GM18858 (cell line): Measurements from ENCODE around the gene WNK3.
"Not testable (repeated sequence)": the region's sequence is repeated elsewhere in the genome, so short reads cannot be mapped to it uniquely, and the experiment has no call there.

Experiments used
- ATAC-seq: cut with Tn5 transposase; IDR thresholded peaks from one replicate; pipeline ENCODE4 v1.9.1; 2021; ENCODE audit not compliant: unreplicated experiment

WNK3 gene

DNA sequence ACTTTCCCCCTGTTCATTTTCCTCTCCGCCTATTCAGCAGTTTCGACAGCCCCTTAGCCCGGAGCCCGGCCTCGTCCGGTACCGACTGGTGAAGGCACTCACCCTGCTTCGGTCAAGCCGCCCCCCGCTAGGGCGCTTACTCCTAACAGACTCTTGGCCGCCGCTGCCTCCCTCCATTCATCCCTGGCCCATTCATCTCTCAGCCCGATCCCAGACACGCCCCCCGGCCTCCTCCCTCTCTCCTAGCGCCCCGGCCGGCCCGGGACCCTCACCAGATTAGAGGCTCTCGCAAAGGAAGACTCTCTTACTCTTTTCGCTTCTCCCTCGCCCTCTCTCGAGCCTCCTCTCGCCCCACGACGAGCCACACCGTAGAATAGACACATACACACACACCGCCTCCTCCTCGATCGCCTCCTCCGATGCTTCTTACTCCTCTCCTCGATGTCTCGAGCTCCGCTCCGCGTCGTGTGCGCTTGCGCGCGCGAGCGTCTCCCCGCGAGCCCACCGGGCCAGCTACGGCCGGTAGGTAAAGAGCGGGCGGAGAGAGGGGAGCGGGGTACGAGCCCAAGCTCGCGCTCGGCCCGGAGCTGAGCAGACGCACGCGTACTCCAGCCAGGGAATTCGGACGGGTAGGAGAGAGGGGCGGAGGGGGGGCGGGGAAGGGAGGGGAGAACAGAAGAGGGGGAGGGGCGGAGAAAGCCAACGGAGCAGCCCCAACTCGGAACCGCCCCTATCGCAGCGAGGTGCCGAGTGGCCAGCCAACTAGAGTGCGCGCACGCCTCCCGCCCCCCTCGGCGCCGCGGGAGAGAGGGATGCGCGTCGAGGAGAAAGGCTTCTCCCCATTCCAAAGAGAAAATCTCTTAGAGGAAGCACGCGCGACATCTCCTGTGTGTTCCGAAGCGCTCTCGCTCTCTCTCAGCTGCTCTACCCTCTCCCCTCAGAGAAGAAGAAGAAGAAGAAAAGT lies at the start of gene WNK3:
TSS of gene WNK3 (minus strand) at position 633 of the 964 bp plus-strand sequence.
- no peak for ATAC-seq

DNA sequence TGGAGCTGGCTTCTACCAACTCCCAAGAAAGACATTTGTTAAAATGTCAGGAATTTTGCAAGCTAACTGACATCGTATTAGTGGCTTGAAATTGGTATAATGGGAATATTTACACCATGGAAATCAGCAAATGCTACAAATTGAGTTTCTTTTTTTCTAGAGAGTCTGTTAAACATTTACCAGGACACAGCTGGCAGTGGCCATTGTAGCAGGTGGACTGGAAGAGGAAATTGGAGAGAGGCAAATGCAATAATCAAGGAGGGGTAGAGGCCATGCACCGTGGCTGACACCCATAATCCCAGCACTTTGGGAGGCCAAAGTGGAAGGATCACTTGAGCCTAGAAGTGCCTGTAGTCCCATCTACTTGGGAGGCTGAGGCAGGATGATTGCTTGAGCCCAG lies 49.4 kb upstream of the WNK3 start:
- no peak for ATAC-seq

DNA sequence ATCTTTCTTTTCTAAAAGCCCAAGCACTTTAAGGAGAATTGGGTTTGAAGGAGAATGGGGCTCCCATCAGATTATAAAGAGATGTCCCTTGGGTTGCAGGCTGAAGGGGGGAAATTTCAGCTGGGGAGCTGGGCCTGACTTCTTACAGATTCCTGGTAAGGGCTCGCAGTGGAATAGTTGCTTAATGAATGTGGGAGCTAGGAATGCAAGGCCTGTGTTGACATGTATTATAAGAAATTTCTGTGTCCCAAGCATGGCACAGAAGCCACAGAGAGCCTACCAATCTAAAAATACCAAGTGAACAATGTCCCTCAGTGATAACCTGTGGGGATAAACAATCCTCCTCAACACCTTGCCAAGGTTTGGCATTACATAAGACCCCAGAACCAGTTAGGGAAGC lies 39.3 kb upstream of the WNK3 start:
- ATAC-seq = no peak

DNA sequence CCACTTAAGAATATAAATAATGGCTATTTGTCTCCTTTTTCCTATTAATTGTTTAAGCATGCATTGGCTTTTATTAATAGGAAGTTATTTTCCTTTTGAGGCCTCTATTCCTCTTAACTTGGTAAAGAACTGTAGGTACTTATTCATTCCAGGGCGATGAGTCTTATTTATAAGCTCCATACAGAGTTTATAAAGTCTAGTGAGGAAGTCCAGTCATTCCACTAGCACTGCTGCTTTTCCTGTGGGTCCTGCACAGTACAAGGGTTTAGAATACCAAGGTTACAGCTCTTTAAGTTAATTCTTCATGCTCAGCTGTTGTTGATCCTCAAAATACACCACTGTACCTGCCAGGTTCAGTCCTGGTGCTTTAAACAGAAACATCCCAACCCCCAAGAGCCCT lies 28.5 kb upstream of the WNK3 start:
- no peak for ATAC-seq

DNA sequence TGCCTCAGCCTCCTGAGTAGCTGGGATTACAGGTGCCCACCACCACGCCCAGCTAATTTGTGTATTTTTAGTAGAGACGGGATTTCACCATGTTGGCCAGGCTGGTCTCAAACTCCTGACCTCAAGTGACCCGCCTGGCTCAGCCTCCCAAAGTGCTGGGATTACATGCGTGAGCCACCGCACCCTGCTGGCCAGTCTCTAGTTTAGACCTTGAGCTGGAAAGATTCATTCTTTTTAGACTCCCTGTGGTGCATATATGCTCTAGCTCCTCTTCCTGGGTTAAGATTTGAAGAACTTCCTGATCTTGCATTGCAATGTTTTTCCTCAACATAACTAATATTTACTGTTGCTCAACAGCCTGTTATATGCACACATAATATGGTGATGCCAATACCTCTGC lies 26.8 kb upstream of the WNK3 start:
- not testable (repeated sequence) for ATAC-seq

DNA sequence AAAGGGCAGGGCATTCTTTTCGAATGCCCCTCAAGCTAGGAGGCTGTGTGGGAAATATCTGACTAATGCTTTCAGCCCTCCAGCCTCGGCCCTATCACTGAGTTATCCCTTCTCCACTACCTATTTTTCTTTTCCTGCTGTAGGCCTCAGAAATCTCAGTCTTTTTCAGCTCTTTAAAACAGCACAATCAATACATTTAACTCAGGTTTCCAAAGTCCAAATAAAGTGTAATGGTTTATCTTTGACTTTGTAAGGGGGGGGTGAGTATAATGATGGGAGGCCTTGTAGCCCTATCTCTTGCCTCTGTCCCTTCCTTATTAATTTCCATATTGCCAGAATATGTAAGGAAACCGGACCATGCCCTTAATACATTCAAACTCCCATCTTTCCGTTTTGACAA lies 1.6 kb upstream of the WNK3 start:
- no peak for ATAC-seq

DNA sequence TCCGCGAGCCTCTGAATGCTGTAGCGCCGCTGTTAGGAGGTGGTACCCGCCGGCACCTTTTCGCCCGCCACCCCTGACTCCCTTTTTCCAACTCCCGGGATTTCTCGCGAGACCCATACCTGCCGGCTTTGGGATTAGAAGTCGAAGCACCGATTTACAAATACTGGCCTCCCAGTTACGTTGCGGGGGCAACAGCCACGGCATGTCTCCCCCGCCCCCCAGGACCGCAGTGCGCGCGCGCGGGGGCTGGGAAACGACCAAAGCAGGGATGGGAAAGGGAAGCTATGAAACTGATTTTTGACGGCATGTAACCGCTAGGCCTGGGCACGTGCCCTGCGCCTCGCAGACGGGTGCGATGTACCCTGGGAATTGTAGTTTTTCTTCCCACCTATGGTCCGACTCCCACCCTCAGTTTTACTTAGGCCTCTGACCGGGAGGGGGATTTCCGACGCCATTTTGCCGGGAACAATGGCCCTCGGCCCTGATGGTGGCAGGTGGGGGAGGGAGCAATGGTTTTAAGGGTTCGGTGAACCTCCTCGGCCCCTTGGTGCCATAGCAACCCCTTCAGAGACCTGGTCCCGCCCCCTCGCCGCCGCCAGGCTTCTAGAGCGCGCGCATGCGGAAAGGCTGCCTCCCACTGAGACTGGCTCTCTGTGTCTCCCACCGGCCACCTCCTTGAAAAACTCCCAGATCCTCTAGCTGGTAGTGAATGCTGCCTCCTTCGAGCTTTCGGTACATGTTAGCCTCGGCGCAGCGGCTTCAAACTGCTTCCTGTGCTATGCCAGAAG lies 772 bp upstream of the WNK3 start:
- ATAC-seq = no peak

DNA sequence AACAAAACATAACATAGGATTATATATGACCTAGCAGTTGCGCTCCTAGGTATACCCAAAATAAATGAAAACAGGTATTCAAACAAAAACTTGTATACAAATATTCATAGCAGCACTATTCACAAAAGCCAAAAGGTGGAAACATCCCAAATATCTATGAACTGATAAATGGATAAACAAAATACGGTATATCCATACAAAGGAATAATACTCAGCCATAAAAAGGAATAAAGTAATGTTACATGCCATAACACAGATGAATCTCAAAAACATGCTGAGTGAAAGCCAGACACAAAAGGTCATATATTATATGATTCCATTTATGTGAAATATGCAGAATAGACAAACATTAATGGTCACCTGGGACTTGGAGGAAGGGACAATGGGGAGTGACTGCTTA lies 5.2 kb downstream of the WNK3 start:
- no peak for ATAC-seq

DNA sequence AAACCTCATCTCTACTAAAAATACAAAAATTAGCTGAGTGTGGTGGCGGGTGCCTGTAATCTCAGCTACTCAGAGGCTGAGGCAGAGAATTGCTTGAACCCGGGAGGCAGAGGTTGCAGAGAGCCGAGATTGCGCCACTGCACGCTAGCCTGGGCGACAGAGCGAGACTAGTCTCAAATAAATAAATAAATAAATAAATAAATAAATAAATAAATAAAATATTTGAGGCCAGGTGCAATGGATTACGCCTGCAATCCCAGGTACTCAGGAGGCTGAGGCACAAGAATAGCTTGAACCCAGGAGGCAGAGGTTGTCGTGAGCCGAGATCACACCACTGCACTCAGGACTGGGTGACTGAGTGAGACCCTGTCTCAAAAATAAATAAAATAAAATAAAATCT lies 20.5 kb downstream of the WNK3 start:
- ATAC-seq = not testable (repeated sequence)

DNA sequence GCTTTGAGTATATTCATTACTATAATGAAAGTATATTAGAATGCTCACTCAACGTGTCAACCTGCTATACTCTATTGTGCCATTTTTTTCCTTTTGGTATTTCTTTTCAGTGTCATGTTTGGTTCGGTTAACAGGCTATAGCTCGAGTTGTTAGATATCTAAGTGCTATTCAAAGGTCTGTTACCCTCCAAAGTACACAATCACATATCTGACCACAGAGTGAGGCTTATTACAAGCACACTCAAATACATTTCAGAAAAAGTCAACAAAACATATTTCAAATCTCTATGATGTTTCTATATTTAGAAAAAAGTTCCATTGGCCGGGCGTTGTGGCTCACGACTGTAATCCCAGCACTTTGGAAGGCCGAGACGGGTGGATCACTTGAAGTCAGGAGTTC lies 32.8 kb downstream of the WNK3 start:
- no peak for ATAC-seq

DNA sequence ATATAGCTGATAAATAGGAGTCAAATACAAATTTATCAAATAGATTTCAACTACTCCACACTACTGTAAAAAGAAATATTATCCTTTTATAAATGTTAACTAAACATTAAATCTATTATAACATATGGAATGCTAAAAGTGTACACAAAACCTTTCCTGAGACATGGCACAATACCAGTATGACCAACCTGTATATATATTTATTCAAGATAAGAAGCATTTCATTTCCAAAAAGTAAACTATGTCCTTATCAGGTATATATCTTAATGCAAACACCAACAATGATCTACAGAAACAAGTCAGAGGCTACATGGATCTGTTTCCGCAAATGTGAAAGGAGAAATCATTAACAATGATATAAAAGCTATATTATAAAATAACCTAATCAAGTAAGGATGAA lies 37.8 kb downstream of the WNK3 start:
- ATAC-seq = no peak

DNA sequence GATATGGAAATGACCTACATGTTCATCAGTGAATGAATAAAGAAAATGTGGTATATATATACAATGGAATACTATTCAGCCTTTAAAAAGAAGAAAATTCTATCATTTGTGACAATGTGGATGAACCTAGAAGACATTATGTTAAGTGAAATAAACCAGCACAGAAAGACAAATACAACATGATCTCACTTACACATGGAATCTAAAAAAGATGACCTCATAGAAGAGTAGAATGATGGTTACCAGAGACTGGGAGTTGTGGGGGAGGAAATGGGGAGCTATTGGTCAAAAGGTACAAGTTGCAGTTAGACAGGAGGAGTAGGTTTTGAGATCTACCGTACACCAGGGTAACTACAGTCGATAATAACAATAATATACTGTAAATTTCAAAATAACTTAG lies 51.5 kb downstream of the WNK3 start:
- ATAC-seq = no peak

DNA sequence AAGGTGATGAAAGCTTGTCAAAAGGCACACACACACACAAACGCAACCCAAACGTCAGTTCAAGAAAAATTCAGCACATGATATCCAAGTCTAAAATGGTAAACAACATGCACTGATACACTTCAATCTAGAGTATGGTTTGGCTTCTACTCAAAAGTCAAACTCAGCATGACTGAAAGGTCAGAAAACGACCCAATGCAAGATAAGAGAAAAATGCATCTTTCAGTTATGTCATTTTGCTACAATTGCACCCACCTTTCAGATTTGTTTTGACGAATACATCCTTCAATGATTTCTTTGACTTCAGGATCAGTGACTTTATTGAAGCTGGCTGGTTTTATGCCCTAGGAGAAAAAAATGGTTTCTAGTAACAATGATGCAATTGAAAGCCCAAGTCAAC lies 56.3 kb downstream of the WNK3 start:
- ATAC-seq = no peak

DNA sequence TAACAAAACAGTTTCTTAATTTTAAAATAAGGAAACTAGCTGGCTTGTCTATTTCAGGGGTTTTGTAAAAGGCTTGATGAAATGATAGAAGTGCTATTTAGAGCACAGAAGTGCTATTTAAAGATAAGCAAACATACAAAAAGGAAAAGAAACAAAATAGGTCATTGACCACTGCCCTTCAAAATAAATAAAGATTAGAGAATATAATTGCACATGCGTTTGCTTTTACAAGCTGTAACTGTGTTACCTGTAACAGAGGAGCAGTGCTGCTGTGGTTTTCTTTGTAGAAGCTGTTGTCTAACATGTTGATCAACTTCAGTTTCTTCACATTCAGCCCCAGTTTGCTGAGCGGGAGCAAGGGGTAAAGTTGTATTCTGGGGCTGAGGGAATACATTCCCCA lies 63.5 kb downstream of the WNK3 start:
- no peak for ATAC-seq

DNA sequence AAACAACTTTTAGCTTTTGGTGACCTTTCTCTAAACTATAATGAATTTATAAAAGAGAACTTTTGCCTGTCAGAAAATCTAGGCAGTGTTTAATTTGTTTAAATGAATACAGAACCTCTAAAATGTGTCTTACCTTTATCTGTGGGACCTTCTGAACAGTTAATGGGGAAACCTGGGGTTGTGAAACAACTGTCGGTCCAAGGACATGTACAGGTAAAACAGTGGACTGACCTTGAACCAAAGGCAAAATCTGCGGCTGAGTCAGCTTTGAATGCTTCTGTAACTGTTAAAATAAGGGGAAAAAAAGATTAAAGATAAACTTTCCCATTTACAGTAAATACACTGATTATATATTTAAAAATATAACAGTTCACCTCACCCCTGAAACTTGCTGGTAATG lies 65.1 kb downstream of the WNK3 start:
- ATAC-seq = no peak

DNA sequence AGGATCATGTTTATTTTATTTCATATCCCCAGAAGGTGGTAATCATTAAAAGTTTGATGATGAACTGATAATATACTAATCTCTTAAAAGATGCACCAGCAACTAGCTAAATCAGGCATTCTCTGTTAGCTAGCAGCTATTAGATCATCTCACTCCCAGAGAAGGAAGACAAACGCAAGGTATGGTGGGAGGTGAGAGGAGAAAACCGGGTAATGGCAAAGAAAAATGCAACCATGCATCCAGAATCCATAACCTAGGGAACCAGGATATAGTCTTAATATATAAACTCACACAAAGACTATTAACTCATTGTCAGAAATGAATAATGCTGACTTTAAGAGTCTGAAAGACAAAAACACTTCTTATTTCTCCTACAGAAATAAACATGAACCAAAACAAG lies 66.1 kb downstream of the WNK3 start:
- ATAC-seq = no peak

DNA sequence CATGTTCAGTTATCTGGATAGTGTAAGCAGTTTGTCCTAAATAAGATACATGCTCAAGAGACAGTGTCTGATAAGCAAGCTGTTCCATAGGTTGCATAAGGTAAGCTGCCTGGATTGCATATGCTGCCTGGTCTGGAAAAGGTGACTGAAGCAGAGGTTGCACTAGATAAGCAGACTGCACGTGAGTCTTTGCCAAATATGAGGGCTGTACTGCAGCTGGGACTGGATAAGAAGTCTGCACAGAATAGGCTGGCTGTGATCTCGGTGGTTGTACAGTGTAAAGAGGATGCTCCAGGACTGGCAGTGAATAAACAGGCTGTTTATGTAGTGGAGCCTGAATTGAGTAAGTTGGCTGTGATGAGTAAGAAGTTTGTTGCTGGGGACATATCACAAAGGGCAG lies 68.9 kb downstream of the WNK3 start:
- ATAC-seq = no peak

DNA sequence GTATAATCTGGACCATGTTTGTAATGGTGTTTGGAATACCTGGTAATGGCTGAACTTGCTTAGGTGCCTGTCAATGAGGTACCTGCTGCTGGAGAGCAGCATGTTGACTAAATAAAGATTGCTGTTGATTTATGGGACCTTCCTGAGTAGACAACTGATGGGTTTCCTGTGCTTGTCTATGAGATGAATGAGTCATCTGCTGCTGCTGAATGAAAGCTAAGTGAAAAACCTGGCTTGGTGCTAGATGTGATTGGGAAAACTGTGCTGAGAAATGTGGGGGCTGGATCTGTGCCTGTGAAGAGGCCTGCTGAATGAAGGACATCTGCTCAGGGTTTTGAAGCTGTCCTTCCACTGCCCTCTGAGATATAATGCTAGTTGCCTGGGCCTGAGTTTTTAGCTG lies 69.6 kb downstream of the WNK3 start:
- ATAC-seq = no peak

DNA sequence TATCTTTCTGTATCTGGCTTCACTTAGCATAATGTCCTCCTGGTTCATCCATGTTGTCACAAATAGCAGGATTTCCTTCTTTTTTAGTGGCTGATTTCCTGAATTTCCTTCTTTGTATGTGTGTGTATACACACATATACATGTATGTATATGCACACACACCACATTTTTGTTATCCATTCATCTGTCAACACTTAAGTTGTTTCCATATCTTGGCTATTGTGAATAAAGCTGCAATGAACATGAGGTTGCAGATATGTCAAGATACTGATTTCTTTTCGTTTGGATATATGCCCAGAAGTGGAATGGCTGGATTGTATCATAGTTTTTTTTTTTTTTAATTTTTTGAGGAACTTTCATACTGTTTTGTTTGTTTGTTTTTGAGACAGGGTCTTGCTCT lies 76.2 kb downstream of the WNK3 start:
- no peak for ATAC-seq

DNA sequence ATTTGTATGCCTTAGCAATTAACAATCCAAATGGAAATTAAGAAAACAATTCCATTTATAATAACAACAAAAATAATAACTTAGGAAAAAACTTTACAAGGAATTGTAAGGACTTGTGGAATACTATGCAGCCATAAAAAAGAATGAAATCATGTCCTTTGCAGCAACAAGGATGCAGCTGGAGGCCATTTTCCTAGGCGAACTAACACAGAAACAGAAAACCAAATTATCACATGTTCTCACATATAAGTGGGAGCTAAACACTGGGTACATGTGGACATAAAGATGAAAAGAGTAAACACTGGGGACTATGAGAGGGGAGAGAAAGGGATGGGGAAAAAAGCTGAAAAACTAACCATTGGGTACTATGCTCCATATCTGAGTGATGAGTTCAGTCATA lies 77.4 kb downstream of the WNK3 start:
- ATAC-seq = no peak

DNA sequence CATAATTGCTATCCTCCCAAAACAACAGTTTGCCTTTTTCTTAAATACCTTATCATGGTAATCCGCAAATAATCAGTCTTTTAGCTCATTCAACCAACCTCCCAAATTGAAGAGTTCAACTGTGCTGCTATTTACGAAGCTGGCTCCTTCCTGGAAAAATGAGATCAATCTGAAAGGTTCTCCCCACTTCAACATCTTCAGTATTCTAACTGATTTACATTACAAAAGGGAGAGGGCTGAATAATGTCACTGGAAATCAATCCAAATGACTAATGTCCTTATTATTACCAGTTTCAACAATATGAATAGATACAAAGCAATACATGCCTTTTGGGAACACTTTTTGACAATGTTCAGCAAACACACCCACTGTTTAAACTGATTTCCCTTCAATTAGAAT lies 86.2 kb downstream of the WNK3 start:
- no peak for ATAC-seq

DNA sequence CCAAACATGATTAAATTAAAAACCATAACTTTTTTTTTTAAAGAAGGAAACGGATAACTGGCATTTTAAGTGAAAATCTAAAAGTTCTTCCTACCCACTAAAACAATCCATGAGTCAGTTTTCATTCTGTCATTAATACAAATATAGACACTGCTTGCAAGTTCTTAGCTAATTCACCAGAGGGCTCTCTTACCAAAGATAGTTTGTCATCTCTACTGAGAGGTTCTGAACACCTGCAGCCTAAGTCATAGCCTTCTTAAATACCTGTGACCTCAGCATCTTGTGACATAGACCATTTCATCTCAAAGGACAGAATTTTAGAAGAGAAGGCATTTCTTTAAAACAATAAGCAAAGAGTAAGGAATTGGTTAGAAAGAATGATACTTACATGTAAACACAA lies 109.5 kb downstream of the WNK3 start:
- ATAC-seq = no peak
